IMR-90 (cell line): ENCODE results near the gene SLC23A1. TPM values are rescaled to one million over a fixed set of nuclear protein-coding genes. Genes with fewer than 3 reads are reported as not detected.

Experiments
- ATAC-seq: fragments of 200-7000 bp; cut with Tn5 transposase; 2 replicates; pipeline ENCODE4 v1.9.1; 2020; ENCODE audit warnings: low read depth, mild to moderate bottlenecking, moderate library complexity
- BruUV-seq: library from RNA; stranded (reverse); fragments of 400-500 nt; replicated peaks from 2 replicates; lab custom pipeline; 2021; lab: Mats Ljungman, UMichigan
- CTCF ChIA-PET: fragments of 300-600 bp; formaldehyde crosslinking; extraction: SDS; loops from one replicate; lab custom pipeline; 2021; ENCODE audit warnings: antibody characterized with exemption; lab: Yijun Ruan, JAX
- POLR2A ChIA-PET: fragments of 300-600 bp; sonication (Branson Sonifier 250); formaldehyde crosslinking; loops from one replicate; lab custom pipeline; 2022; ENCODE audit warnings: antibody characterized with exemption; ENCODE audit not compliant: unreplicated experiment; lab: Charles Lee
- DNase-seq: peaks from one replicate; pipeline ENCODE4 v3.0.0; 2013
- H2AFZ ChIP-seq: replicated peaks from 2 replicates; pipeline ENCODE3; 2013; ENCODE audit warnings: low read length, mild to moderate bottlenecking; ENCODE audit not compliant: poor library complexity
- H2AK5ac ChIP-seq: 2 replicates; pipeline ENCODE4 v1.6.1; 2013; ENCODE audit warnings: low read depth, low read length, inconsistent platforms
- H2AK9ac ChIP-seq: replicated peaks from 2 replicates; pipeline ENCODE3; 2013; ENCODE audit warnings: mild to moderate bottlenecking, low read depth, low read length, moderate library complexity; ENCODE audit not compliant: poor library complexity
- H2BK120ac ChIP-seq: 2 replicates; pipeline ENCODE4 v1.6.1; 2013; ENCODE audit warnings: low read depth, low read length, inconsistent platforms
- H2BK15ac ChIP-seq: 3 replicates; pipeline ENCODE4 v1.6.1; 2013; ENCODE audit warnings: low read depth, low read length, inconsistent platforms
- H2BK20ac ChIP-seq: 2 replicates; pipeline ENCODE4 v1.6.1; 2013; ENCODE audit warnings: low read depth, mild to moderate bottlenecking, inconsistent platforms, low read length, moderate library complexity
- H2BK5ac ChIP-seq: 2 replicates; pipeline ENCODE4 v1.6.1; 2013; ENCODE audit warnings: mild to moderate bottlenecking, low read depth, low read length, inconsistent platforms; ENCODE audit not compliant: poor library complexity, severe bottlenecking
- H3K14ac ChIP-seq: replicated peaks from 2 replicates; pipeline ENCODE4 v1.6.1; 2013; ENCODE audit warnings: low read depth, low read length, inconsistent platforms
- H3K18ac ChIP-seq: 2 replicates; pipeline ENCODE4 v1.6.1; 2013; ENCODE audit warnings: low read depth, low read length, control low read depth
- H3K23ac ChIP-seq: 2 replicates; pipeline ENCODE4 v1.6.1; 2013; ENCODE audit warnings: low read depth, low read length, inconsistent platforms
- H3K27ac ChIP-seq: 2 replicates; pipeline ENCODE4 v1.5.1; 2013; ENCODE audit warnings: mild to moderate bottlenecking, control low read depth, low read length; ENCODE audit not compliant: insufficient read depth
- H3K27me3 ChIP-seq: 2 replicates; pipeline ENCODE4 v1.6.1; 2013; ENCODE audit warnings: low read length; ENCODE audit not compliant: control insufficient read depth, insufficient read depth
- H3K36me3 ChIP-seq: 2 replicates; pipeline ENCODE4 v1.6.1; 2013; ENCODE audit warnings: low read length, mixed read lengths; ENCODE audit not compliant: control insufficient read depth, insufficient read depth
- H3K4ac ChIP-seq: 2 replicates; pipeline ENCODE4 v1.6.1; 2013; ENCODE audit warnings: low read depth, low read length, inconsistent platforms
- H3K4me1 ChIP-seq: 2 replicates; pipeline ENCODE4 v1.6.1; 2013; ENCODE audit warnings: low read length, mixed read lengths; ENCODE audit not compliant: control insufficient read depth, insufficient read depth
- H3K4me2 ChIP-seq: 2 replicates; pipeline ENCODE4 v1.6.1; 2013; ENCODE audit warnings: low read depth, mild to moderate bottlenecking, control low read depth, low read length, moderate library complexity
- H3K4me3 ChIP-seq: 2 replicates; pipeline ENCODE4 v1.5.1; 2013; ENCODE audit warnings: low read depth, mild to moderate bottlenecking, control low read depth, low read length, moderate library complexity; ENCODE audit not compliant: insufficient read depth
- H3K56ac ChIP-seq: 2 replicates; pipeline ENCODE4 v1.6.1; 2013; ENCODE audit warnings: low read length, inconsistent platforms; ENCODE audit not compliant: insufficient read depth; ENCODE audit errors: extremely low read depth
- H3K79me1 ChIP-seq, 2 experiments: 2 replicates each; pipeline ENCODE4 v1.6.1; 2013; ENCODE audit warnings: low read length in 2 of 2, inconsistent platforms in 1 of 2, low read depth in 1 of 2
- H3K9ac ChIP-seq: 2 replicates; pipeline ENCODE4 v1.6.1; 2013; ENCODE audit warnings: low read depth, low read length, control low read depth
- H3K9me1 ChIP-seq: 2 replicates; pipeline ENCODE4 v1.6.1; 2013; ENCODE audit warnings: low read length, inconsistent platforms; ENCODE audit not compliant: insufficient read depth
- H3K9me3 ChIP-seq: 2 replicates; pipeline ENCODE4 v1.6.1; 2013; ENCODE audit warnings: low read length; ENCODE audit not compliant: control insufficient read depth, insufficient read depth
- H4K20me1 ChIP-seq: 2 replicates; pipeline ENCODE4 v1.6.1; 2013; ENCODE audit warnings: low read length, inconsistent platforms; ENCODE audit not compliant: insufficient read depth
- H4K5ac ChIP-seq: 2 replicates; pipeline ENCODE4 v1.6.1; 2013; ENCODE audit warnings: mild to moderate bottlenecking, low read depth, low read length, control low read depth
- H4K8ac ChIP-seq, 2 experiments: 2 replicates each; pipeline ENCODE4 v1.6.1; 2013; ENCODE audit warnings: low read depth in 2 of 2, low read length in 2 of 2, control low read depth in 1 of 2, inconsistent platforms in 1 of 2
- H4K91ac ChIP-seq: 2 replicates; pipeline ENCODE4 v1.6.1; 2013; ENCODE audit warnings: low read depth, low read length, inconsistent platforms; ENCODE audit not compliant: insufficient read depth
- BHLHE40 ChIP-seq: fragments of 150-350 bp; IDR thresholded peaks from 2 replicates; pipeline ENCODE4 v1.6.1; 2016; ENCODE audit warnings: mild to moderate bottlenecking, low read depth, low read length
- CEBPB ChIP-seq: IDR thresholded peaks from 2 replicates; pipeline ENCODE4 v1.6.1; 2012; ENCODE audit warnings: low read depth, low read length, improper control_type of control experiment
- CTCF ChIP-seq: conservative IDR thresholded peaks from 2 replicates; pipeline ENCODE4 v1.5.1; 2012; ENCODE audit warnings: mild to moderate bottlenecking, low read depth, low read length, improper control_type of control experiment
- ELK1 ChIP-seq: fragments of 150-350 bp; IDR thresholded peaks from 2 replicates; pipeline ENCODE4 v1.6.1; 2016; ENCODE audit warnings: low read depth, mild to moderate bottlenecking, low read length, moderate library complexity, borderline replicate concordance
- FOS ChIP-seq: fragments of 150-350 bp; IDR thresholded peaks from 2 replicates; pipeline ENCODE4 v1.6.1; 2016; ENCODE audit warnings: low read depth, low read length
- MAFK ChIP-seq: IDR thresholded peaks from 2 replicates; pipeline ENCODE4 v1.6.1; 2012; ENCODE audit warnings: low read depth, low read length, improper control_type of control experiment
- MAZ ChIP-seq: IDR thresholded peaks from 2 replicates; pipeline ENCODE4 v1.6.1; 2012; ENCODE audit warnings: low read depth, mild to moderate bottlenecking, low read length, improper control_type of control experiment, moderate library complexity, borderline replicate concordance
- MXI1 ChIP-seq: IDR thresholded peaks from 2 replicates; pipeline ENCODE4 v1.6.1; 2012; ENCODE audit warnings: low read depth, mild to moderate bottlenecking, low read length, moderate library complexity, borderline replicate concordance
- NFE2L2 ChIP-seq: fragments of 150-350 bp; IDR thresholded peaks from 2 replicates; pipeline ENCODE4 v1.6.1; 2016; ENCODE audit warnings: low read depth, mild to moderate bottlenecking, low read length
- POLR2A ChIP-seq: IDR thresholded peaks from 2 replicates; pipeline ENCODE4 v1.6.1; 2012; ENCODE audit warnings: mild to moderate bottlenecking, low read depth, low read length
- RAD21 ChIP-seq: IDR thresholded peaks from 2 replicates; pipeline ENCODE4 v1.6.1; 2012; ENCODE audit warnings: low read length, improper control_type of control experiment
- RCOR1 ChIP-seq: IDR thresholded peaks from 2 replicates; pipeline ENCODE4 v1.6.1; 2012; ENCODE audit warnings: mild to moderate bottlenecking, low read length, improper control_type of control experiment; ENCODE audit not compliant: insufficient replicate concordance
- RFX5 ChIP-seq: IDR thresholded peaks from 2 replicates; pipeline ENCODE4 v1.8.0; 2012; ENCODE audit warnings: low read depth, mild to moderate bottlenecking, low read length, moderate library complexity
- SMC3 ChIP-seq: fragments of 150-350 bp; IDR thresholded peaks from 2 replicates; pipeline ENCODE4 v1.6.1; 2016; ENCODE audit warnings: low read depth, mild to moderate bottlenecking, antibody characterized with exemption, low read length, moderate library complexity
- USF2 ChIP-seq: fragments of 150-350 bp; IDR thresholded peaks from 2 replicates; pipeline ENCODE4 v1.6.1; 2017; ENCODE audit warnings: mild to moderate bottlenecking, antibody characterized with exemption, low read length, low read depth
- WGBS, 2 experiments: methylation state at CpG; one replicate each; pipeline versions ENCODE4 v1.1.5 to v1.1.7; 2013; ENCODE audit warnings: missing lambda C conversion rate in 2 of 2; ENCODE audit not compliant: insufficient read length in 1 of 2; ENCODE audit errors: extremely low coverage in 2 of 2; 5-methylcytosine and 5-hydroxymethylcytosine counted together
- dilution Hi-C: fragments of 300-500 bp; cut with HindIII; formaldehyde crosslinking; loops from one replicate; pipeline ENCODE4 v1.14.3; 2018; ENCODE audit warnings: low sequenced_read_pairs; ENCODE audit not compliant: unreplicated experiment
- in situ Hi-C: fragments of 300-500 bp; cut with MboI; formaldehyde crosslinking; loops from 3 replicates; pipeline ENCODE4 v1.14.3; 2019; ENCODE audit warnings: low sequenced_read_pairs, inconsistent platforms, mixed read lengths
- intact Hi-C: fragments of 100-400 bp; cut with micrococcal nuclease; formaldehyde crosslinking; loops from 2 replicates; pipeline ENCODE4 v1.10.0; 2022
- polyA plus RNA-seq, 3 experiments: library from polyadenylated mRNA; depleted of rRNA; stranded (reverse); fragments of >200 nt; gene quantifications; 2 replicates each; pipeline ENCODE4 v1.2.3, GENCODE V29; 2012; ENCODE audit warnings: low replicate concordance in 1 of 3
- total RNA-seq: library from RNA; depleted of rRNA; stranded (reverse); fragments of >200 nt; gene quantifications from 2 replicates; pipeline ENCODE4 v1.2.3, GENCODE V29; 2012

Gene SLC23A1
- total and polyA plus RNA-seq, 2 of the 4 experiments (the other 2 are of a cell fraction), result not detected

GRCh38 chr5:139422307-139422893, 39.3 kb upstream of the SLC23A1 start:
- H3K36me3 ChIP-seq, result peaks cover 30% of the 10 kb centered on the region
- H2BK5ac ChIP-seq, result no peak overlapping the region
- BruUV-seq, result no TSS peak
- no peak overlapping the region for H4K91ac ChIP-seq
- H3K23ac ChIP-seq, result no peak overlapping the region
- H3K14ac ChIP-seq, result no peak overlapping the region
- no peaks in the 10 kb centered on the region for H3K27me3 ChIP-seq
- no peak overlapping the region for H3K27ac ChIP-seq
- H3K4me1 ChIP-seq, result peaks cover 7% of the 10 kb centered on the region; the same call in 1 of the 2 replicates
- H2BK20ac ChIP-seq, result no peak overlapping the region
- DNase-seq, result peak; percentile 78
- H4K20me1 ChIP-seq, result no peaks in the 10 kb centered on the region
- intact Hi-C loops, result loop anchor here (1.0 to 5.0 kb wide), 4 partner anchors 91 to 345 kb away; partner anchors contain the start of gene UBE2D2
- no peak overlapping the region for H4K8ac ChIP-seq
- H2BK15ac ChIP-seq, result no peak overlapping the region
- H3K4me2 ChIP-seq, result no peak overlapping the region
- WGBS, 2 experiments, result no CpG with 5 or more reads among the region's 5 CpGs
- in situ Hi-C loops, result loop anchor here (5.0 to 10.0 kb wide), 2 partner anchors 95 to 342 kb away; no protein-coding TSS in a partner anchor
- no peaks in the 10 kb centered on the region for H3K9me3 ChIP-seq
- no peak overlapping the region for H2AFZ ChIP-seq
- ChIA-PET POLR2A (no interaction called here), CTCF (interaction anchor here (0.6 to 2.4 kb wide), 16 partner anchors 16 to 354 kb away, joined by 3 to 32 read pairs (median 4); partner anchors contain the start of gene STING1)
- H3K4me3 ChIP-seq, result no peak overlapping the region
- dilution Hi-C loops, result loop anchor here (25.0 kb wide), 1 partner anchor 90 kb away; no protein-coding TSS in a partner anchor
- H3K4ac ChIP-seq, result no peak overlapping the region
- H3K79me1 ChIP-seq, result no peaks in the 10 kb centered on the region
- no peak overlapping the region for H3K18ac ChIP-seq
- no peak overlapping the region for H3K9ac ChIP-seq
- H2AK9ac ChIP-seq, result no peak overlapping the region
- H3K9me1 ChIP-seq, result 0 out of 2 replicates have a peak, but pooled peaks cover 7% of the 10 kb centered on the region
- no peak overlapping the region for H2BK120ac ChIP-seq
- H2AK5ac ChIP-seq, result no peak overlapping the region
- no peak overlapping the region for H4K5ac ChIP-seq
- no peak overlapping the region for H3K56ac ChIP-seq
- ATAC-seq, result peak; percentile 96
- TF ChIP-seq BHLHE40 (no peak), CEBPB (no peak), CTCF (peak; percentile 94), POLR2A (0 out of 2 replicates have a peak, but pooled peaks have one; percentile 34), SMC3 (peak; percentile 94), FOS (no peak), MXI1 (no peak), MAFK (0 out of 2 replicates have a peak, but pooled peaks have one; percentile 1), RCOR1 (no peak), RAD21 (peak; percentile 97), USF2 (no peak), RFX5 (no peak), NFE2L2 (no peak), MAZ (no peak), ELK1 (no peak)
